HL-60 (cell line): Measurements from ENCODE around the gene BSND.

ENCODE experiments used
- DNase-seq, 2 experiments: peaks; one replicate each; pipeline ENCODE4 v3.0.0-alpha.2; 2010 to 2020; ENCODE audit warnings: low read depth in 1 of 2, low spot score in 1 of 2
- H3K27ac ChIP-seq: fragments of 250-450 bp; sonication (Bioruptor Pico); replicated peaks from 2 replicates; pipeline ENCODE4 v1.5.1; 2020; ENCODE audit warnings: mild to moderate bottlenecking, moderate library complexity
- H3K27me3 ChIP-seq: fragments of 250-450 bp; sonication (Bioruptor Pico); 2 replicates; pipeline ENCODE4 v1.5.1; 2021; ENCODE audit warnings: mild to moderate bottlenecking, moderate library complexity; ENCODE audit not compliant: insufficient read depth, poor library complexity, severe bottlenecking
- H3K4me3 ChIP-seq: replicated peaks from 2 replicates; pipeline ENCODE4 v1.5.1; 2011; ENCODE audit warnings: mild to moderate bottlenecking, control low read depth, low read length; ENCODE audit not compliant: insufficient read depth
- CTCF ChIP-seq: IDR thresholded peaks from one replicate; pipeline ENCODE4 v1.5.1; 2011; ENCODE audit warnings: low read length, control low read depth, inconsistent platforms; ENCODE audit not compliant: insufficient read depth
- GABPA ChIP-seq: IDR thresholded peaks from 2 replicates; pipeline ENCODE4 v1.6.1; 2012; ENCODE audit warnings: low read depth
- POLR2AphosphoS5 ChIP-seq: IDR thresholded peaks from 2 replicates; pipeline ENCODE4 v1.6.1; 2012; ENCODE audit warnings: low read depth
- REST ChIP-seq: IDR thresholded peaks from 2 replicates; pipeline ENCODE4 v1.6.1; 2012; ENCODE audit warnings: low read depth; ENCODE audit not compliant: insufficient replicate concordance
- SPI1 ChIP-seq: IDR thresholded peaks from 2 replicates; pipeline ENCODE4 v1.6.1; 2012; ENCODE audit warnings: low read depth, mild to moderate bottlenecking, borderline replicate concordance

BSND gene

GRCh38 chr1:55052221-55053142 is 53.7 kb downstream of the BSND start:
- Histone ChIP-seq H3K27ac (no peak overlapping the region), H3K27me3 (no peaks in the 10 kb centered on the region), H3K4me3 (no peak overlapping the region)
- no peak for TF ChIP-seq GABPA
- TF ChIP-seq REST, result no peak
- TF ChIP-seq POLR2AphosphoS5, result no peak
- TF ChIP-seq SPI1, result no peak
- no peak for DNase-seq

- no peaks in the 10 kb centered on the region for H3K27me3 ChIP-seq
- no peak for DNase-seq
- no peak overlapping the region for H3K4me3 ChIP-seq
- no peak overlapping the region for H3K27ac ChIP-seq
- no peak for TF ChIP-seq POLR2AphosphoS5
- no peak for TF ChIP-seq CTCF
- TF ChIP-seq SPI1, result no peak
- TF ChIP-seq REST, result no peak
- no peak for TF ChIP-seq GABPA
These were observed 54.7 kb downstream of the BSND start for GRCh38 chr1:55053265-55053954.

- Histone ChIP-seq H3K27me3 (no peaks in the 10 kb centered on the region), H3K27ac (no peak overlapping the region), H3K4me3 (no peak overlapping the region)
- DNase-seq, result no peak
- TF ChIP-seq GABPA (no peak), POLR2AphosphoS5 (no peak)
These were observed 55.7 kb downstream of the BSND start for GRCh38 chr1:55054396-55054795.

GRCh38 chr1:55055084-55055882 is 56.5 kb downstream of the BSND start:
- TF ChIP-seq CTCF (no peak), SPI1 (no peak), REST (no peak), POLR2AphosphoS5 (no peak), GABPA (no peak)
- H3K27ac ChIP-seq, result no peak overlapping the region
- no peak for DNase-seq
- no peak overlapping the region for H3K4me3 ChIP-seq
- H3K27me3 ChIP-seq, result no peaks in the 10 kb centered on the region
